Measurements from ENCODE around the gene HSD11B2.

HSD11B2 gene

DNA sequence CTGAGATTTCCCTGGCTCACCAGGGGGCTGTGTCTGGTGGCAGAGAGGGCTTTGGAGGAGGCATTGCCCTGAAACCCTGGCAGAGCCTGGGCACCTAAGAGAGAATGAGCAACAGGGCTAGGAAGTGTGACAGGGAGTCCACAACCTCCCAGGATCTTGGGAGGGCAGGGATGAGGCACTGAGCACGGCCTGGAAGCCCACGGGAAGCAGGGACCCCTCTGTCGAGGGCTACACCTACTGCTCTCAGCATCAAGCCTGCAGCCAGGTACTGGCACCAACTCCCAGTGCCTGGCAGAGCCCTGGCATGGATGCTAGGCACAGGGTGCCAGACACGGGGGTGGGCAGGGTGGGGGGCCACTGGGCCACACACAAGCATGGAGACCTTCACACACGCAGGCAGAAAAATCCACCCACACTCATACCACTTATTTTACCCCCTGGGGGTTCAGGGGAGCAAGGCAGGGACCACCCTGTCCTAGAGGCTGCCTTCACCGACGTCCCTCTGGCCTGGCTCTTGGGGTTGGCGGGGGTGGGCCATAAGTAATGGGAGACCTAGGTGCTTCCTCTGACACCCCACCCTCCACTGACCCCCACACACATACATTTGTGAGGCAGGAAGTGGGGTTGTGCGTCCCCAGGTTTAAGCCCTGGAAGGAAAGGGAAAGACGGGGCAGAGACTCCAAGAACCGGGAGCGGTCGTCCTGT is 970 bp upstream of the HSD11B2 start:
- no peak for FAIRE-seq

DNA sequence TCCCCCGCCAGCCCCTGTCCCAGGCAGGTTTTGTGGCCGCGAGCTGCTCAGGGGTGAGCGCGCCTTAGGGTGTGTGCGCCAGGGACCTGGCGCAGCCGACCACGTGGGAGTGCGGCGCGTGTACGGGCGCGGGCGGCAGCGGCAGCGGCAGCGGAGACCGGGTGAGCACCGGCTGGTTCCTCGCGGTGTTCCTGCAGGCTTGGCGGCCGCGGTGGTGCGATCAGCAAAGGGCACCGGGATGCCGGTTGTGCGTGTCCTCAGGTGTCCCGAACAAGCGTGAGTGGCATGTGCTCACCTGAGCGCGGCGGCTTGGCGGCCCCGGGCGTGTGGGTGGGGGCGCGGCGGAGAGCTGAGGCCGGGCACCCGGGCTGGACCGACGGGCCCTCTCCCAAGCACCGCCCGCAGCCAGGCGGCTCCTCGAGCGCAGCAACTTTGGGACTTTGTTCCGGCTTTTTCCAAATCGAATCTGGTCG is 381 bp upstream of the HSD11B2 start:
- FAIRE-seq (no peak), DNase-seq (ENCODE audit: extremely low spot score, insufficient read length, low read depth) (no peak)

More for the DNA sequence above, 970 bp upstream of the HSD11B2 start:
- no peak for DNase-seq (ENCODE audit: extremely low spot score, insufficient read length, low read depth)

DNA sequence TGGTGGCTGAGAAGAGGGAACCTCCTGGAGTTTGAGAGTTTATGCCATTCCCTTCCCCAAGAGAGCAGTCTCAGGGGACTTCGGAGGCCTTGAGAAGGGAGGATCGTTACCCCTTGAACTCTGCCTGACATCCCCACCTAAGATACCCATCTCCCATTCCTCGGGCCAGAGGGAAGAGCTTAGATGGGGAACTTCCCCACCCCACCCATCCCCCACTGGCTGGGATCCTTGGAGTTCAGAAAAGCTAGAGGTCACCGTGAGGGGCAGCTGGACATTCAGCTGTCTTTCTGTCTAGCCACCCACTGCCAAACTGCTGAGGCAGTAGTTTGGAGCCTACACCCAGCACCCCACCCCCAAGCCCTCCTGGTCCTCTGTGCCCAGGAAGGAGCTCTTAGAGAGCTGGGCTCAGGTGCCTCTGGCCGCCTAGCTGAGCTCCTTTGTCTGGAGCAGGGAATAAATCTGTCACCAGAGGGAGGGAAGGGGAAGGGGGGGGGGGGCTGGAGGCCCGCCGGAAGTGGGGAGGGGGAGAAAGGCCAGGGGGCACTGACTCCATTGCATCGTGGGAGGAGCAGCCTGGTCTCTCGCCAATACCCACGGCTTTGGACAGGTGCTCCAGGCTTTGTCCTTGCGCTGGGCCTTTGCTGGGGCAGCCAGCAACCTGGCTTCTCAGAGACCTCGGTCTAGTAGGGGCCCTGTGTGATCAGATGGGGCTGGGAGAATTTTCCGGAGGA is 1.0 kb downstream of the HSD11B2 start:
- DNase-seq (ENCODE audit: extremely low spot score, insufficient read length, low read depth) (no peak), FAIRE-seq (no peak)

GRCh38 chr16:67432506-67432890 is 1.6 kb downstream of the HSD11B2 start:
- FAIRE-seq (no peak), DNase-seq (ENCODE audit: extremely low spot score, insufficient read length, low read depth) (no peak)

DNA sequence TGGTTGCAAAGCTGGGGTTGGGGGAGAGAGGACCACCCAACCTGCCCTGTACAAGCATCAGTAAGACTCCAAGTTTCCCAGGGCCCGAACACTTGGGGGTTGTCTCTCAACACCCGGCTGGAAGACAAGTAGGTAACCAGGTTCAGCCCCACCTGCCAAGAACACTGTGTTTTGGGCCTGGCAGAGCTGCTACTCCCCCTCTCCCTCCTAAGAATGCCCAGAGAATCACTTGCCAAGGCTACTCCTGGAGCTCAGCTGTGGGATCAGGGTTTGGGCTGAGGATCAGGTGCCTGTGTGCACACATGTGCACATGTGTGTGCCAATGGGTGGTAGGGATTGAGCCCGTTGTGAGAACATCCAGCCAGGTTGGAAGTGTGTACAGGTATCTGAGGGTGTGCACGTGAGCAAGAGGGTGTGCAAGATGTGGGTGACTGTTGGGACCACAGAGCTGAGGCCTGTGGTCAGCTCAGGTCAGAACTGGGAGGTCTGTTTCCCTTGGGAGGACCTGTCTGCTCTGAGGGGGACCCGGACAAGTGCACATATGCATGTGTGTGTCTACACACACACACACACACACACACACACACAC is 2.3 kb downstream of the HSD11B2 start:
- no peak for DNase-seq (ENCODE audit: extremely low spot score, insufficient read length, low read depth)
- FAIRE-seq = no peak

GRCh38 chr16:67435758-67436164 is 4.8 kb downstream of the HSD11B2 start:
- no peak for FAIRE-seq
- DNase-seq (ENCODE audit: extremely low spot score, insufficient read length, low read depth) = no peak

- DNase-seq (ENCODE audit: extremely low spot score, insufficient read length, low read depth) (no peak), FAIRE-seq (no peak)
These were observed 5.8 kb downstream of the HSD11B2 start for GRCh38 chr16:67436640-67437193.

GRCh38 chr16:67437513-67437912 is 6.6 kb downstream of the HSD11B2 start:
- FAIRE-seq = peak; percentile 64

DNA sequence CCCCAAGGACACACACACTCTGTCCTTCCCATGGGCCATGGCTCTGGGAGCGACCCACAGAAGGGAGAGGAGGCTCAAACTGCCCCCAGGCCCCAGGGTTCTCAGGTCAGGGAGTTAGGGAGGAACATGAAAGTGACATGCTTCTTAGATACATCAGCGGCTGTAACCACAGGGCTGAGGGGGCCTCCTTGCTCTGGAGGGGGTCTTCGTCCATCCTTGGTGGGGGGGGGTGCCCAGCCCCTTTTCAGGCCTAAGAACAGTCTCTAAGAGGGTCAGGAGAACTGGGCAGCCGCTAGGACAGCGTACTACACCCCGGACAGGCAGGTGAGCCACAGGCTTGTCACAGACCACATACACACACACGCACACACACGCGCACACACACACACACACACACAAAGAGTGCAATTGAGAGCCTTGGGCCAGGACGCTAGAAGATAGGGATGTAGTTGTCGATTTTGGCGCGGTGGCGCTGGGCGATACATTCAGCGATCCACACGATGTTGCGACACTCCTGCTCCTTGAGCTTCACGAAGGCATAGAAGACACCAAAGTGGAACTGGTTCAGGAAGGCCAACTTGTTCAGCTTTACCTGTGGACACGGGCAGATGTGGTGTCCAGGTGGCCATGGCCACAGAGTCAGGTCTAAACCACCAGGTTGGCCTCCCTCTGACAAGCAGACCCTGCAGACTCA is 7.3 kb downstream of the HSD11B2 start:
- no peak for DNase-seq (ENCODE audit: extremely low spot score, insufficient read length, low read depth)
- no peak for FAIRE-seq

More at GRCh38 chr16:67437513-67437912, 6.6 kb downstream of the HSD11B2 start:
- DNase-seq (ENCODE audit: extremely low spot score, insufficient read length, low read depth) = no peak

- no peak for DNase-seq (ENCODE audit: extremely low spot score, insufficient read length, low read depth)
- no peak for FAIRE-seq
These were observed 8.0 kb downstream of the HSD11B2 start for GRCh38 chr16:67438824-67439393.

DNA sequence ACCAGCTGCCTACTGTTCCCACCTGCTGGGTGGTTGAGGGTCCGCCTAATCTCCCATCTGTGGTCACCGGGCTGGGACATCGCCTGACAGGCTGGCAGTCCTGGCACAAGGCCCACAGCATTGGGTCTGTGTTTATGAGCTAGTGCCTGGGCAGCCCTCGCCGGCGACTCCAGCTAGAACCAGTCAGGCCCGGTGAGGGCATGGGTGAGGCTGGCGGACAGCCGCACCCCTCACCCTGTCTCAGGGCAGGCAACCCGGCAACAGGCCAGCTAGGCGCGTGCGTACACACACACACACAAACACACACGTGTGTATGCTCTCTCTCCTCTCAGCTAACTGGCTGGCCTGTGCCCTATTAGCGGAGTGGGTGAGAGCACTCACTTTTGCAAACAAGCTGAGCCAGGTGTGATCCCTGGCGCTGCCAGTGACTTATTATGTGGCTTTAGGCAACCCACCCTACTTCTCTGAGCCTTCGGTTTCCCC is 10.4 kb downstream of the HSD11B2 start:
- no peak for DNase-seq (ENCODE audit: extremely low spot score, insufficient read length, low read depth)
- FAIRE-seq = no peak

GRCh38 chr16:67441907-67442306 is 11.0 kb downstream of the HSD11B2 start:
- DNase-seq (ENCODE audit: extremely low spot score, insufficient read length, low read depth) (no peak), FAIRE-seq (no peak)

DNA sequence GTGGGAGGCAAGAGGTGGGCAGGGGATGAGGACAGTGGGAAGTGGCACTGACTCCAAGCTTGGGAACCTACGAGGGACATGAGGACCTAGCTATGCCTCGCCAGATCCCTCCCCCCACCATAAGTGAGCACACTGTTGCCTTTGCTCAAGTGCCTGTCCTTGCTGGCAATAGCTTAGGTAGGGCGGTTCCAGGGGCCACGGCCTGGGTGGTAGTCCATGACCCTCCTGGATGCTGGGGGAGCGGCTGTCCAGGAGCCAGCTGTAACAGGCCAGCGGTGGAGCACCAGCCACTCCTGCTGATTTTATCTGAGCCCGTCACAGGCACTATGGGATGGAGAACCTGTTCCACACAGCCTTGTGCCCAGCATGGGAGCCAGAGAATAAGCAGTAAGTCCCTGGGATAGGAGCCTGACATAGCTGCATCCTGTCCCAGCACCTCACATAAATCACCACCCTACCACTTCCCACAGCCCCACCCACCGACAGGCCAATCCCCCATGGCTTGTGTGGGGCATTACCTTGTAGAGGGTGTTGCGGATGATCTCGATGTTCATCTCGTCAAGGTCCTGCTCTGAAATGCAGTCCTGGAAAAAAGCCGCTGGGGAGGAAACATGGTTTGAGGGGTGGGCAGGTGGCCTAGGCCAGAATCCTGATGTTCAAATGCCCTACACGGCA is 11.8 kb downstream of the HSD11B2 start:
- FAIRE-seq = no peak
- DNase-seq (ENCODE audit: extremely low spot score, insufficient read length, low read depth) = no peak

GRCh38 chr16:67443265-67443664 is 12.3 kb downstream of the HSD11B2 start:
- DNase-seq (ENCODE audit: extremely low spot score, insufficient read length, low read depth) = no peak
- no peak for FAIRE-seq

GRCh38 chr16:67444259-67445125 is 13.6 kb downstream of the HSD11B2 start:
- DNase-seq (ENCODE audit: extremely low spot score, insufficient read length, low read depth) = no peak
- no peak for FAIRE-seq

DNA sequence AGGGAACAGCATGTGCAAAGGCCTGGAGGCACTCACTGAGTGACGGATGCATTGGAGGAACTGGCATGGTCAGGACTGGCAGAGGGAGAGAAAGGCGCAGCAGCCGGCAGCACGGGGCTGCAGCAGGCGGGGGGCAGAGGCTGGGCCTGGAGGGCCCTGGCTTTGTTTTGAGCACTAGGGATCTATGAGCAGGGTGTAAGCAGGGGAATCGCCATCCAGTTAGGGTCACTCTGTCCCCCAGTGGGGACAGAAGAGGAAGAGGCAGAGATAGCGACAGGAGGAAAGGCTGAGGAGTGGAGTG is 14.2 kb downstream of the HSD11B2 start:
- DNase-seq (ENCODE audit: extremely low spot score, insufficient read length, low read depth) (no peak), FAIRE-seq (no peak)

- no peak for FAIRE-seq
- no peak for DNase-seq (ENCODE audit: extremely low spot score, insufficient read length, low read depth)
These were observed 14.6 kb downstream of the HSD11B2 start for GRCh38 chr16:67445441-67445912.

All from GM18507 (cell line).